T follicular helper cell (primary cell): ENCODE measurements around the gene HNRNPUL2.
A peak's percentile ranks its signal among the peaks of the same experiment; 100 is the strongest.

ENCODE experiments used
- DNase-seq: peaks from one replicate; pipeline ENCODE4 v3.0.0-alpha.2; 2020; ENCODE audit warnings: low read depth

Gene HNRNPUL2

GRCh38 chr11:62667460-62667859 lies 59.8 kb downstream of the HNRNPUL2 start:
- DNase-seq = no peak

- no peak for DNase-seq
These were observed 60.9 kb downstream of the HNRNPUL2 start for GRCh38 chr11:62666259-62666926.

DNA sequence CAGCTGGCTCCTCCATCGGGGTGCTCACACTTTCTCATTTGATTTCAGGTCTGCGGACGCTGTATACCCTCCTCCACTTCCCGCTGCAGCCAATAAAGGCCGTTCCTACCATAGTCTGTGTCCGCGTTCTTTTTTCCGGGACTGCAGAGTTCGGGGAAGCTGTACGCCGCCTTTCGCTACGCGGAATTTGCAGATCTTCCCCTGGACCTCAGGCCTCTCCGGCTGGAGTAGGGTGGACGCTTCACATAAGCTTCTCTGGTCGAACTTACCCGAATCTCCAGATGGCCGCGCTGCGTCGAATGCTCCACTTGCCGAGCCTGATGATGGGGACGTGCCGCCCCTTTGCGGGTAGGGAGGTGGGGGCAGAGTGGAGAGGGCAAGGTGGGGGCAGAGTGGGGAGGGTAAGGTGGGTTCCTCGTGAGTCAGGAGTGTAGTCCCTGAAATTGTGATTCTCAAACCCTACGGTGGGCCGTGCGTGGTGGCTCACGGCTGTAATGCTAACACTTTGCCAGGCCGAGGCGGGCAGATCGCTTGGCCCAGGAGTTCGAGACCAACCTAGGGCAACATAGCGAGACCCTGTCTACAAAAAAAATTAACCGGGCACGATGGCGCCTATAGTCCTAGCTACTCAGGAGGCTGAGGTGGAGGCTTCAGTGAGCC lies 61.5 kb downstream of the HNRNPUL2 start:
- DNase-seq = peak; percentile 38

DNA sequence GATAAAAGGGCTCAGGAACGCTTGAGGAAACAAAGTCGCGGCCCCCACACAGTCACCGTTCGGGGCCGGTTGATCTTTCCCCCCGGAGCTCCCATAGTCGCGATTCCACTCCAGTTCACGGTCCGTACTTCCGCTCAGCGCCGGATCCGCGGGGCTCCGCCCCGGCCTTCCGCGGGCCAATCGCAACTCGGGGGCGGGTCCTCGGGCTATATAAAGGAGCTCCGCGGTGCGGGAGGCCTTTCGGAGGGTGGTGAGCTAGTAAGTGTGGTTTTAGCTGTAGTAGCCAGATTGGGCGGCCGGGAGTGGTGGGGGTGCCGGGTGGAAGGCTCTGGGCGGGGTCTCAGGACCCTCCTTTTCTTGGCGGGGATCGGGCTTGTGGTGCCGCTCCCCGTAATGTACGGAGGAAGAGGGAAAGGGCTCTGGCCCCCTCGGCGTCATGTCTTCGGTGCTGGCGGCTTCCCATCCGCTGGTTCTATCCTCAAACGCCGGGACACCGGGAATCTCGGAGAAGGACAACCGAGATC lies 62.1 kb downstream of the HNRNPUL2 start, which contains the start of the genes C11orf98 and CSKMT:
Gene C11orf98, minus strand, starts transcription at position 136 of the 524 bp plus-strand sequence. Its CDS starts 41 bp downstream, at position 95.
Gene CSKMT, plus strand, starts transcription at position 238 of the 524 bp plus-strand sequence. CDS start 568 bp downstream, outside the sequence.
- peak; percentile 92 for DNase-seq

DNA sequence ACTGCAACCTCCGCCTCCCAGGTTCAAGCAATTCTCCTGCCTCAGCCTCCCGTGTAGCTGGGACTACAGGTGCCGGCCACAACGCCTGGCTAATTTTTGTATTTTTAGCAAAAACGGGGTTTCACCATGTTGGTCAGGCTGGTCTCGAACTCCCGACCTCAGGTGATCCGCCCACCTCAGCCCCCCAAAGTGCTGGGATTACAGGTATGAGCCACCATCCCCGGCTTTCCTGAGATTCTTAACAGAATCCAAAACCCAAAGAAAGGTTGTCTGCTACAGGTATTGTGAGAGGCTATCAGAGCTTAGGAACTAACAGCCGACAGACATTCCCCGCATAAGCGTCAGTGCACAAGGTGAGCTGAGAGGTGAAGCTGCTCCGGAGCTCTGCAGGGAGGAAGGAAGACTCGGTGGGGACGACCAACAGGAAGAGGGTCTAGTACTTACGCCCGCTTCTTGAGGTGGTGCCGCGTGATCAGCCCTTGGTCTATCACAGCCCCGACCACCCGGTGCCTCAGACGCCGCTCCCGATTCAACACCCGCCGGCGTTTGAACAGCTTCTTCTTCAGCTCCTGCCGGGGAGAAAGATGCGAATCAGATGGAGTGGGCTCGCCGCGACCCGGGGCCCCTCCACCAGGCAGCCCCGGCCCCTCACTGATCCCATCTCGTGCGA lies 62.7 kb downstream of the HNRNPUL2 start:
- DNase-seq = peak; percentile 37
